Cerebellar cortex (tissue), 1 donor: Measurements from ENCODE around the gene VASH1.
A peak's percentile ranks its signal among the peaks of the same experiment; 100 is the strongest.

Source experiments
- DNase-seq: peaks from one replicate; pipeline ENCODE4 v3.0.0-alpha.2; 2015; ENCODE audit warnings: low spot score

Gene VASH1

DNA sequence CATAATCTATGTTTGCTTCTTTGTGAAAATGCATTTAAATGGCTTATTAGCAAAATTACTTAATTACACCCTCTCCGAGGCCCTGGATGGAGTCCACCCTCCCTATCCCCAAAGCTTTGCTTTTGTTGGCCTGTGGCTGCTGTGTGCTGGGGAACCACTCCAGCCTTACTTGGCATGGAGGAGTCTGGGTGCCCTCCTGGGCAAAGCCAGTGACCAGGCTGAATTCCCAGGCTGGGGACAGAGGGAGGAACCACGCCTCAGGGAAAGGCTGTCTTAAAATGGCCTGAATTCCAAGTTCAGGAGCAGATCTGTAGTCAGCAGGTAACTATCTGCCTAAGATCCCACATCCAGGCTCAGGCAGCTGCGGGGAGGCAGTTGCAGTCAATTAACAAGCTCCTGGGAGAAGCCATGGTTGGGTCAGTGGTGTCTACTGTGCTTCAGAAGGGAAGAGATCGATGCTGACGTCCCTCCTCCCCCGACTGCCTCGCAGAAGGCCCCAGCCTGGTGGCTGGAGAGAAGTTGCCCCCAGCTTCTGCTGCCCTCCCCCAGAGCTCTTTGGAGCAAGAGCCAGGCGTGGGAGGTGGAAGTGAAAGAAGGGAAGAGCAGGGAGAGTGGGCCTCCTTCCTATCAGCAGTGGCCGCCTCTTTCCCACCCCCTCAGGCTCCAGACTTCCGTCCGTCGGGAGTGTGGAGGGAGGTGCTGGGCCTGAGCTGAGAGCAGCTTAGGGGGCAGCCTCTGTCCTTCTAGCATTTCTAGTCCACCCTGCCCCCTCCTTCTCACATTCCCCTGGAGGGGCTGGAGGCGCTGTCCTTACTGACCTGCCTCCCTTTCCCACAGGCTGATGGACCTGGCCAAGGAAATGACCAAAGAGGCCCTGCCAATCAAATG, 11.3 kb downstream of the VASH1 start:
- no peak for DNase-seq

DNA sequence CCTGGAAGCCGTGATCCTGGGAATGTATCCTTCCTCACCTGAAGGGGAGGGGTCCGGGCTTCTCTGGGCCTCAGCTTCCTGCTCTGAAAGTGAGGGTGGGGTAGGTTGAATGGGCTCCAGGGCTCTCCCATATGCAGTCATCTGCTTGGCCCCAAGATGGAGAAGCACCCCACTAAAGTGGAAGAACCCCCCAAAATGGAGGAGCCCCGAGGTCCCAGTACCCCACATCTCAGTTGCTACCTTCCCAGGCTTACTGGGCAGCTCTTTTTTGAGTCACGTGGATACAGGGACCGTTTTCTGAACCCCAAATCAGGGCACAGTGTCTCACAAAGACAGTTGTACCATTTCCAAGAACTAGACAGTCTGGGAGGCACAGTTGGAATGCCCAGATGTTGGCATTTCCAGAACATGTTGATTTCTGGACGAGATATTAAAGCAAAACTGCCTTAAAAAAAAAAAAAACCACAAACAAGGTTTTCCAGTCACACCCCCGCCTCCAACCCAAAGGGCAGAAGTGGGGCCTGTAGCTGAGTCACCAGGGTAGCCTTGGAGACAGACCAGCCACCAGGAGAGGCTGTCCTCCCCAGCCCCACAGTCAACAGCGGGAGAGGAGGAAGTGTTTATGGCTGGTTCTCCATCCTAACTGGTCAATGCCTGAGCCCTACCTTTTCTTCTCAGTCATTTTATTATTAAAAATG, 12.1 kb downstream of the VASH1 start:
- DNase-seq = no peak

DNA sequence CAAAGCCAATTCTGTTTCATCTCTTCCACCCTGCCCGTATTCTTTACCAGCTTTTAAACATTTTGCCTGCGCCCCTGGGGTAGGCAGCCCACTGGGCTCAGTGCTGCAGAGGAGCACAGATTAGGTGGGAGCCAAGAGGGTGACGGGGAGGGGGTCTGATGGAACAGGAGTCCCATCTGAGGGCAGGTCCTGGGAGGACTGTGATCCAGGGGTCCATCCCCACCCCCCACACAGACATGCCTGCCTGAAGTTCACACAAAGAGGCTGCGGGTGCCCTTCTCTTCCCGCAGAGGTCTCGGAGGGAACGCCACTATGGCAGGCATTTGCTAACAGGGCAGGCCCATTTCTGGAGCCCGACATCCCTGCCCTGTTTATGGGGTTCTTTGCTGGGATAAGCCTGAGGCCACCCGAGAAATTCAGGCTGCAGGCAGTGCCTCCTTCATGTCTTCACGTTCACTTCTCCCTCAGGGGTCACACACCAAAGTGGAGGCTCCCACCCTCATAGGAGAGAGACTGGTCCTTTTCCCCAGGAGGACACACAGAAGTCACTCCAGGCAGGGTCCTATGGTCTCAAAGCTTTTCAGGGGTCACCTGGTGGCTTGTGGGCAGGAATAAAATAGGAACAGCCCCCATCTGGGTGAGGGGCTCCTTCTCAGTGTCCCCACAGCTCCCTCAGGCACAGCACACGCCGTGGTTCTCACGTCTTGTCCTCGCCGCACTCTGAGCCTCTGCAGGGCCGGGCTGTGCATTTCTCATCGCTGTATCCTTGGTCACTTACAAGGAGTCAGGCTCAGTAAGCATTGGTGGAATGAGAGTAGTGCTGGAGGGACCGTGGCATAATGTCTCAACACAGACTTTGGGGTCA, 12.9 kb downstream of the VASH1 start:
- no peak for DNase-seq

DNA sequence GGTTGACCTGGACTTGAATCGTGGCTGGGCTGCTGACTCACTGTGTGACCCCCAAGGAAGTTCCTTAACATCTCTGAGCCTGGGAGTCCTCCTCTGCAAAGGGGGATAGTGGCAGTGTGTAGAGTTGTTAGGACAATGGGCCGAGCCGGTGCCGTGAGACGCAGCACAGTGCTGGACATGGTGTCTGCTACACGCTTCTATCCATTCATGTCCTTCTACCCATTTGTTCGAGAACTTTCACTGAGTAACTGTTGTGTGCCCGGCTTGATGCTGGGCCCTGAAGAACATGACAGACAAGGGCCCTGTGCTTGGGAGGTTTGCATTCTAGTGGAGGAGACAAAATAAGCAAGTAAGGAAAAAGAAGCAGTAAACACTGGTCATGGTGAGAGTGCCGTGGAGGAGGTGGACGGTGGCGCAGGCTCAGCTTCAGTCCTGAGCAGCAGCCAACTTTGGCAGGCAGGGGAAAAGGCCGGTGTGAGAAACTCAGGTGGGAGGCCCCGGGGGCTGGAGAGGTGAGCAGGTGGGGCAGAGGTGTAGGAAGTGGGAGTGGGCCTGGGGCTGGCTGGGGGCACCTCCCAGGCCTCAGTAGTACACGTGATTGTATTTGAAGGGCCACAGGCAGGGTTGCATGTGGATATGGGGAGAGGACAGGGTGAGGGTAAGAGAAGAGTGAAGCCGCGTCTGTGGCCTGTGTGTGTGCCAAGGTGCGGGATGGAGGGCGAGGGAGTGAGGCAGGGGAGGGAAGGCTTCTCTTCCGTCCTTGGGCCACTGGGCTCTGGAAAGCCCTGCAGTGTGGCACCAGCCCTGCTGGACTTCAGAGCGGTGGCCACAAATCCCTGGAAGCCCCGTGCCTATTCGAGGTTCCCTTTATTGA, 13.8 kb downstream of the VASH1 start:
- DNase-seq = no peak

DNA sequence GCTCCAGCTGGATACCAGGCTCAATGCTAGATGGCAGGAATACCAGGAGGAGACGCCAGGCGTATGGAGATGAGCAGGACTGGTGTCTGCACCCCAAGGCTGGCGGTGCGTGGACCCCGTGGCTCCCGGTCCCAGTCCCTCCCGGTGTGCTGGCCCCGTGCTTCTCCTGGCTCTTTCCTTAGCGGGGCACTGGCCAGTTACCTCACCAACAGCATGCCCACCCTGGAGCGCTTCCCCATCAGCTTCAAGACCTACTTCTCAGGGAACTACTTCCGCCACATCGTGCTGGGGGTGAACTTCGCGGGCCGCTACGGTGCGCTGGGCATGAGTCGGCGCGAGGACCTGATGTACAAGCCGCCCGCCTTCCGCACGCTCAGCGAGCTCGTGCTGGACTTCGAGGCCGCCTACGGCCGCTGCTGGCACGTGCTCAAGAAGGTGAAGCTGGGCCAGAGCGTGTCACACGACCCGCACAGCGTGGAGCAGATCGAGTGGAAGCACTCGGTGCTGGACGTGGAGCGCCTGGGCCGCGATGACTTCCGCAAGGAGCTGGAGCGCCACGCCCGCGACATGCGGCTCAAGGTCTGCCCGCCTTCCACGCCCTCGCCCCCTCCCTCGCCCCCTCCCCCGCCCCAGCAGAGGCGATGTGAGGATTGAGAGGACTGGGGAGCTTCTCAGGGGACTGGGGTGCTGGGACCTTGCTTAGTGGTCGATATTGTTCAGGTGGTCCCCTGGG, 14.6 kb downstream of the VASH1 start:
- DNase-seq = no peak

DNA sequence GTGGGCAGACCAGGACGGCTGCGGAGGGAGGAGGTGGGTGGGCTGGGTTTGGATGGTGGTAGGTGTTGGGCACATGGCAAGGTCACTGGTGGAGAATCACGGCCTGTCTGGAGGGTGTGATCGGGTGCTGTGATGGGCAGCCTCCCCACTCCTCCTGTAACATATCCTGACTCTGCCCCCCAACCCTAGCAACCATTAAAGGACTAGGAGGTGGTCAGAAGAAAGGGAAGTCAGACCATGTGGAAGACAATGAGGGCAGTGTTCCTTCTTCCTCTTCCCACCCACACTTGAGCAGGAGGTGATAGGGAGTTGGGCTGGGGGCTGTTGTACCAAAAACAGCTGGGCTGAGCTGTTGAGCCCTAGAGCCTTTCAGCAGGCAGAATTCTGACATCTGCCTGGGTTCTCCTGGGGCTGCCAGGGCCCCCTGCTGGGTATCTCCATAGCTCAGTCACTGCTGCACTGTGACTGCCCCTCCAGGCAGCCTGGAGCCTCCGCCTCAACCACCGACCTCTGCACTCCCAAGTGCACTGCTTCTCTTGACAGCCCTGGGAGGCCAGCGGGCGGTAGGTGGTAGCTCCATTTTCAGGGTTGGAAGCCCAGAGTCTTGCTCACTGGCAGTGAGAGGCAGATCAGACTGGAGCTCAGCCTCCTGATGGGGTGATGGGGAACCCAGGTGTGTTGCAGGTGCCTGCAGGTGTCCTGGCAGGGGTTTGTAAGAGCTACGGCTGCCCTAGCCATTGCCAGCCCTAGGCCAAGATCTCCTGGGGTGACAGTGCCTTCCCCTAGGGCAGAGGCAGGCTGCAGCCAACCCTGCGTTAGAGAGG, 15.4 kb downstream of the VASH1 start:
- DNase-seq = no peak

DNA sequence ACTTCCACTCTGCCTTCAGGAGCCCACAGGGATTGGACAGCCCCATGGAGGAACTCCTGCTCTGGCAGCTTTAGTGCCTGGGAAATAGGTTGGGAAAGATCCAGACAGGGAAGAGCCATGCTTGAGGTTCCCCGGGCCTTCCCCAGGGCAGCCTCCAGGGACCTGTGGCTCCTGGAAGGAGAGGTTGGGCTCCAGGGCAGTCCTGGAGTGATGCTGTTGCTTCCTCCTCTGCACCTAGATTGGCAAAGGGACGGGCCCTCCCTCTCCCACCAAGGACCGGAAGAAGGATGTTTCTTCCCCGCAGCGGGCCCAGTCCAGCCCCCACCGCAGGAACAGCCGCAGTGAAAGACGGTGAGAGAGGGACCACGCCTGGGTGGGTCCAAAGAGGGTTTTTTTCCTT, 16.5 kb downstream of the VASH1 start:
- DNase-seq = no peak

DNA sequence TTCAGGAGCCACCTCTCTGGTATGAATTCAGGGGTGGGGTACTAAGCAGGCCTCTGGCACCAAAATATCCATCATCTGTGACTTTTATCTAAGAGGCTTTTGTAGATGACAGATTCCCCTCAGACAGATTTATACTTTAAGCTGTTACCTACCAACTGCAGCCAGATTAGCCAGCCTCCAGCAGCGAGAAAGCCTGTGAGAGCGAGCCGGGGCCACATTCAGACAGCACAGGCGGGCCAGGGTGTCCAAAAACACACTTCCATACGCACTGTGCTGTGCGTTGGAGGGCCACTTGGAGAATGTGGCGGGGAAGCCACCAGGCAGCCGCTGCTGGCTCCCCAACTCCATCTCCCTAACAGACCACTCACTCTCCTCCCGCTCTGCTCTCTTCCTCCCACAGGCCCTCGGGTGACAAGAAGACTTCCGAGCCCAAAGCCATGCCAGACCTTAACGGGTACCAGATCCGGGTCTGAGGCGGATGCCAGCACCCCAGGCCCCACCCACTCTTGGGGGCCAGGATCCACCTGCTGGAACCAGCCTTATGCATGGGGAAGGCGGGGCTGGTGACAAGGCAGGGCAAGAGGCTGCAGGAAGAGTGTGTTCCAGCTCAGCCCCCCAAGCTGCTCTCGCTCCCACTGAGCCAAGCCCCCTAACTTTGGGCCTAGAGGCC, 17.4 kb downstream of the VASH1 start:
- no peak for DNase-seq

DNA sequence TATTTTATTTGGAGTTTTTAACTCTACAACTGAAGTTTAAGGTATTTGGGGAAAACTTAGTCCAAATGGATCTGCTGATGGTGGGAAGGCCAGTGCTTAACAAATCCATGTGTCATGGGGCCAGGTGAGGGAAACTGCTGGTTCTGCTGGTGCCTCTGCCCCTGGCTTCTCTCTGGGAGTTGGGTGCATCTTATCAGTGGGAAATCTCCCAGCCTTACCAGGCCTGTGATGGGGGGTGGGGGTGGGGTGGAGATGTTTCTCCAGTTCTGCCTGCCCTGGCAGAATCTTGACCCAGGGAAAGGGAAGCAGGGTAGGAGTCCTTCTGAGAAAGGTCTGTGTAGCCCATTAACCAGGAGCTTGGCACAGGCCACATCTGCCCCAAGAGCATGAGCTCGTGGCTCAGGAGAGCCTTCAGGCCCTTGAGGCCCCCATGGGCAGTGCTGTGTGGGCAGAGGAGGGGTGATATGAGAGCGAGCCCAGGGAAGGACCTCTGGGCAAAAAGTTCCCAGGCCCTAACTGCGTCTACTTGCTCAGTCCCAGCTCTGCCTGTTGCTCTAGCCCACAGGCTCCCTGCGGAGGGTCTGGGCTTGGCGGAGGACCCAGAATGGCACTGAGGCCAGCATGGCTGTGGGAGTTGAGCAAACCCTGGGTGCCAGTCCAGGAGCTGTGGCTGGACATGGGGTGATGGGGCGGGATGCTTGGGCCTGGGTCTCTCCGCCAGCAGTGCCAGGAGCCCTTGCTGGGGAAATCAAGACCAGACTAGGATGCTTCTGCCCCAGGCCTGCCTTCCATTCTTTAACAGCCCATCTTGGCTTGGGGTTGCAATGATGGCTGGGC, 18.2 kb downstream of the VASH1 start:
- no peak for DNase-seq

DNA sequence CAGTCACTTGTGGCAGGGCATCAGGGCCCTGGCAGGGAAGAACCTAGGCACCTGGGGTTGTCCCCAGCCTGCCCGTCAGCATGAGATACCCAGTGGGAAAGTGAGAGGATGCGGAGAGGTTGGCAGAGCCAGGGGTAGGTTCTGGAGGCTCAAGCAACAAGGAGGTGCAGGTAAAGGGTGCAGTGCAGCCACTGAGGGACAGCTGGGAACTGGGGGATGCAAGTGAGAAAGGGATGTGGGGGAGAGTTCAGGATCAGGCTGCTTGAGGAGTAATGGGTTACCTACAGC, 18.7 kb downstream of the VASH1 start:
- no peak for DNase-seq

DNA sequence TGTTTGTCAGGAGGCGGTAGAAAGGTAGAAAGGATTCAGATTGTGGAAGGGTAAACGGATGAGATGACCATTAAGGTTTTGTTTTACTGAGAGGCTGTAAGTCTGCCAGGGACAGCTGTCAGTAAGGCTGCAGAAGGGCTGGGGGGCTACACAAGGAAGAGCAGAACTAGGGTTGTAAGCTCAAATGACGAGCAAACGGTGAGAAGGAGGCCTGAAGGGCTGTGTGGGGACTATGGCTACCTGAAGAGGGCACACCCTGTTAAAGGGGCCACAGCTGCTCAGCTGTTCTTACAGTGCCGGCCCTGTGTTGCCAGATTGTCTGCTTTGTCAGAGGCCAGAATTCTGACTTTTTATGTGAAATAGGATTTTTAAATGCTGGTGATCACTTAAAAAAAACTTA, 19.1 kb downstream of the VASH1 start:
- DNase-seq = no peak

DNA sequence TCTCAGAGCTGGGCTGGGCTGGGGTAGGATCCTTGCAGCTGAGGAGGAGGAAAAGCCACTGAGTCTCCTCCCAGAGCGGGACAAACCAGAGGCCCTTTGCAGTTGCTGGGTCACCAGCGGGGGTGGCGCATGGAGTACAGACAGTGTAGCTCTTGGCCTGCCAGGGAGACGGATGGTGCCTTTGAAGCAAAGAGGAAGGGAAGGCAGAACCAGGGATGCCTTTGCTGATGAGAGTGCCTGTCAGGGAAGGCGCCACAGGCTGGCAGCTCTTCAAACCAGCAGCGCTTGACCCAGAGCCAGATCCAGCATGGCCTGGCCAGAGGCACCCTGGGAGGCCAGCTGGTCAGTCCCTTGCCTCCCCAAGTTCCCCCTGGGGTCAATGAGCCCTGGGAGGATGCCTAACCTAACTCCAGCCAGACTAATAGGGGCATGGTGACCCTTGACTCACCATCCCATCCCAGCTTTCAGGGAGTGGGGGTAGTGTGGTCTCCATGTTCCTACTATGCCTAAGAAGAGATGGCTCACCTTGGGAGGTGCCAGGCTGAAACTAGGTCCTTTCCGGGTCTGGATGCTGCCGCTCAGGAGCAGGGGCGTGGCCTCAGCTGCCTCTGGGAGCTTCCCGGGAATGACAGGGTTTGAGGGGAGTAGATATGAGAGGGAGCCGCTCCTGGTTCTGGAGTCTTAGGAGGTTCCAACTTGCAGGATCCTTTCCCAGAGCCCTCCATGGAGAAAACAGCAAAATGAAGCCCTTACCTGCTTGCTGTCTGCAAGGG, 19.8 kb downstream of the VASH1 start:
- peak; percentile 47 for DNase-seq

DNA sequence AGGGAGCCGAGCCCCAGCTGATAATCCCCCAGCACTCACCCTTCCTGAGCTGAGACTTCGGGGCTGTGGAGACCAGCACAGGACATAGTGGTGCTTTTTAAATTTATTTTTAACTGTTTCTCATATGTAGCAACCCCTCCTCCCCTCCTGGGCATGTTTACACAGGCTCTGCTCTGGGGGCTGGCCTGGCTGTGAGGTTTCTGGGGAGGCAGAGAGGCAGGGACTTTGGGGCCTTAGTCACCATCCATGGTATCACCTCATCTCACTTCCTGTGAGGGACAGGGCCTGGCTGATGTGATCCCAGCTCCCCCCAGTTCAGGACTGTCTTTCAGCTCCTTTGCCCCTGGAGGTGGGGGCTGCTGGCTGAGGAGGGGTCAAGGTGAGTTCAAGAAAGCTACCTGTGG, 20.4 kb downstream of the VASH1 start:
- no peak for DNase-seq

DNA sequence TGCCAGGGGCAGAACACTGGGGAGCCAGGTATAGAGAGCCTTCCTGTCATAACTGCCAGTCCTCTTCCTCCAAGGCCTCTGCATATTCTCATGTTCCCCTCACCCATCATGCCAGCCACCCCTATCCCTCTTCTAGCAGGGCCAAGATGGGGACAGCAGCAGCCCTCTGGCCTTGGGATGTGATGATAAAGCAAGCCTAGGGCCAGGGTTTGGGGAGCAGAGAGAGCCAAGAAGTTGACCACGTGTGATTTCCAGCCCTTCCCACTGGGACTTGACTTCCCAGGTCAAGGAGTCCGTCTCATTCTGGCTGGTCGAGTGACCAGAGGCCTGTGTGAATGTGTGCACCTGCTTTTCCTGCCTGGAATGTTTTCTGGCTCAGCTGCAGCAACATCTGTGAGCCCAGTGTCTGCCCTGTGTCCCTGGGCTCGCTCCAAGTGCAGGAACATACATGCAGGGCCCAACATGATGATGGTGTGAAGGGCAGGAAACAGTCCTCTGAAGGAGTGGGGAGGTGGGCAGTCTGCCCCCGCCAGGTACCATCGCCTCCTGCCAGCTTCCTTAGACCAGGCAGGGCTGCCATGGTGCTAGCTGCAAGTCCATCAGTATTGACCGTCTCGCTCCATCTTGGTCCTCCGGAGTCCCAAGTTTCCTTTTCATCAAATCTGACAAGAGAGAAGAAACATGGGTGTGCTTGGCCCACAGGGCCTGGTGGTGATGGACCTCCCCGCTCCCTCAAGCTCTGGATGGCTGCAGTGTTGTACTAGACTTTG, 21.0 kb downstream of the VASH1 start:
- DNase-seq = no peak

DNA sequence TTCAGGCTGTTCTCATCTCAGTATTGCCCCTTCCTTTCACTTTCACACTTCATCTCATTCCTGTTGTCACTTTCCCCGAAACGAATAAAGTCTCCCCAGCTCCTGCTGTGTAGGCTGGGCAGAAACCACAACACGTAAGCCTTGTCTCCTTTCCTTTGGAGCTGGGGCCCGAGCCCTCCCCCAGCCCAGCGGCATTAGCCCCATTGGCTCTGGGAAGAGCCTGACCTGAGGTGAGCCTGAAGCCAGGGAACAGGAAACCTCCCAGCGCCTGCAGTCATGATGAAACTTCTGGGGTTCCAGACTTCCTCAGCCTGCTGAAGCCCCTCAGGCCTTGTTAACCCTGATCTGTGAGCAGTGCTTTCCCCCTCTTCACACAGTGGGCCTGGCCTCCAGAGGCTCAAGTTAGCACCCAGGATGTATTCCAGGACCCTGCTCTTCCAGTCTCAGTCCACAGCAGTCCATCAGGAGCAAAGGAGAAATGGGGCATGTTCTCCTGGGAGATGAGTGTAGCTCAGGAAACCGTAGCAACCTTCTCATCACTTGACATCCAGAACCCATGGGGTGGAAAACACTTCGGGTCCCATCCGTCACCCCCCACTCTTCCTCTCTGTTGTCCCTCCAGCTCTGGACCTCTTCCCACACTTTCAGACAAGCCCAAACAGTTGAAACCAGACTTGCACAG, 21.8 kb downstream of the VASH1 start:
- no peak for DNase-seq

DNA sequence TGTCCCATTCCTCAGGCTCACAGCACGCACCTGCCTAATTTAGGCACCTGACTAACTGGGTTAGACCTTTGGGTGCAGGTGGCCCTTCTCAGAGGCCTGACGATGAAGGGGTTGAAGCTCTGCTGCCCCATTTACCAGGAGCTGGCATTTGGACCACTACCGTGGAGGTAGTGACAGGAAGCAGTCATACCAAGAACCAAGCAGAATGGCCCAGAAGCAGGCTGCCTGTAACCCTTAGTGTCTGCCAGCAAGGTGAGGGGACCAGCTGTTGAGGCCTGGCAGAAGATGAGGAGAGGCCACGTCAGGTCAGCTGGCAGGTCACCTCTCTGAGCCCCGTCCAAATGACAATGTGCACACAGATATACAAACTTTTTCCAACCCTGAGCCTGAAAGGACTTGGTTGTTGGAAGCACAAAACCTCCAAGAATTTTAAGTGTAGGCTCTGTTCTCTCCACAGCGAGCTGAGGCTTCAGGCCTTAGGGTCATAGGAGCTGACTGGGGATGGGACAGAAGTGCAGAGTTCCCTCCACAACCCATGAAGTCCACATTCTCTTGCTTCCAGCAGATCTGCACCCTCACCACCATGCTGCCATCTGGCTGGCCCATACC, 23.1 kb downstream of the VASH1 start:
- no peak for DNase-seq
